ENCODE measurements around the gene C17orf58. TPM values are rescaled to one million over a fixed set of nuclear protein-coding genes. Genes with fewer than 3 reads are reported as not detected.
"Not testable (repeated sequence)": the region's sequence is repeated elsewhere in the genome, so short reads cannot be mapped to it uniquely, and the experiment has no call there.

C17orf58 gene
- total RNA-seq: 10 to 100 TPM; 10.3 to 13.6 TPM

- H3K4me1 ChIP-seq; H3K27me3 ChIP-seq; H3K27ac ChIP-seq; intact Hi-C loops (cut with DNase I); H3K9me3 ChIP-seq; H3K36me3 ChIP-seq; DNase-seq: not testable (repeated sequence)
- Histone ChIP-seq H3K9ac (ENCODE audit: low read depth in 2 of 2, low read length in 2 of 2) (peak within 1 kb of the TSS; percentile 43 to 56), H3K4me3 (peak within 1 kb of the TSS; percentile 48)
Observed at GRCh38 chr17:67996301-67997171, at the start of gene C17orf58. Gene C17orf58 (minus strand): TSS chr17:67996469. CDS start chr17:67996198, 271 bp downstream.

- H3K27ac ChIP-seq: peak overlapping the region; percentile 70
- H3K4me1 ChIP-seq: no peaks in the 10 kb centered on the region
- H3K9me3 ChIP-seq: no peaks in the 10 kb centered on the region
- TF ChIP-seq CTCF (IDR thresholded peaks at IDR 0.05): no peak
- DNase-seq: no peak
- H3K9ac ChIP-seq (ENCODE audit: low read depth in 2 of 2, low read length in 2 of 2): peak overlapping the region; percentile 63 to 75
- H3K27me3 ChIP-seq: no peaks in the 10 kb centered on the region
- H3K4me3 ChIP-seq: peak overlapping the region; percentile 98
- H3K36me3 ChIP-seq: no peaks in the 10 kb centered on the region
- intact Hi-C loops (cut with DNase I): no loop called here
Observed at GRCh38 chr17:68036304-68037147, 40.3 kb upstream of the C17orf58 start.

- DNase-seq: peak; percentile 95
- Histone ChIP-seq H3K4me1 (no peaks in the 10 kb centered on the region), H3K27ac (peak within 1 kb of the TSS; percentile 70), H3K4me3 (peak within 1 kb of the TSS; percentile 98), H3K36me3 (no peaks in the 10 kb centered on the region), H3K9ac (ENCODE audit: low read depth in 2 of 2, low read length in 2 of 2) (peak within 1 kb of the TSS; percentile 63 to 75), H3K27me3 (no peaks in the 10 kb centered on the region), H3K9me3 (no peaks in the 10 kb centered on the region)
- intact Hi-C loops (cut with DNase I): no loop called here
- no peak for TF ChIP-seq CTCF (IDR thresholded peaks at IDR 0.05)
Observed at GRCh38 chr17:68035523-68036303, 39.4 kb upstream of the C17orf58 start, which contains the start of gene KPNA2. Gene KPNA2 (plus strand): TSS chr17:68035735. CDS start chr17:68037133, 1,398 bp downstream.

- peak; percentile 95 for DNase-seq
Observed at GRCh38 chr17:68035131-68035522, 38.9 kb upstream of the C17orf58 start.

GRCh38 chr17:68034452-68034776 lies 38.1 kb upstream of the C17orf58 start:
- Histone ChIP-seq H3K27me3 (no peaks in the 10 kb centered on the region), H3K9me3 (no peaks in the 10 kb centered on the region), H3K4me3 (no peak overlapping the region), H3K36me3 (no peaks in the 10 kb centered on the region), H3K4me1 (no peaks in the 10 kb centered on the region), H3K9ac (ENCODE audit: low read depth in 2 of 2, low read length in 2 of 2) (no peak overlapping the region), H3K27ac (no peak overlapping the region)
- DNase-seq: no peak
- TF ChIP-seq CTCF (IDR thresholded peaks at IDR 0.05): no peak
- intact Hi-C loops (cut with DNase I): no loop called here

More at GRCh38 chr17:68035131-68035522, 38.9 kb upstream of the C17orf58 start:
- H3K9ac ChIP-seq (ENCODE audit: low read depth in 2 of 2, low read length in 2 of 2): no peak overlapping the region
- H3K27ac ChIP-seq: no peak overlapping the region
- no peak for TF ChIP-seq CTCF (IDR thresholded peaks at IDR 0.05)
- H3K9me3 ChIP-seq: no peaks in the 10 kb centered on the region
- H3K36me3 ChIP-seq: no peaks in the 10 kb centered on the region
- no peaks in the 10 kb centered on the region for H3K27me3 ChIP-seq
- H3K4me3 ChIP-seq: peak overlapping the region; percentile 0
- no peaks in the 10 kb centered on the region for H3K4me1 ChIP-seq
- intact Hi-C loops (cut with DNase I): no loop called here

Measured in colonic mucosa (tissue), 4 donors.